ENCODE measurements around the gene ACTN3. TPM values are rescaled to one million over a fixed set of nuclear protein-coding genes. Genes with fewer than 3 reads are reported as not detected.

The ACTN3 gene
- polyA plus RNA-seq, 1 donor from 2014 or later, result not detected

- no peak overlapping the region for H2AFZ ChIP-seq (ENCODE audit: low read depth, low read length)
- TF ChIP-seq MXI1 (conservative IDR thresholded peaks at IDR 0.05; ENCODE audit: poor library complexity, severe bottlenecking), result no peak
- no peak for TF ChIP-seq SMC3 (conservative IDR thresholded peaks at IDR 0.05; ENCODE audit: poor library complexity)
- TF ChIP-seq POLR2AphosphoS5 (IDR thresholded peaks at IDR 0.05), result no peak
- TF ChIP-seq CTCF (IDR thresholded peaks at IDR 0.05; ENCODE audit: poor library complexity, severe bottlenecking), result no peak
- TF ChIP-seq REST (IDR thresholded peaks at IDR 0.05; ENCODE audit: borderline replicate concordance), result no peak
- no peak for TF ChIP-seq EZH2 (IDR thresholded peaks at IDR 0.05; ENCODE audit: borderline replicate concordance, insufficient read depth, low read length, poor library complexity, severe bottlenecking)
- TF ChIP-seq RAD21 (conservative IDR thresholded peaks at IDR 0.05), result no peak
- no peak for TF ChIP-seq EP300 (conservative IDR thresholded peaks at IDR 0.05; ENCODE audit: poor library complexity, severe bottlenecking)
- no peak overlapping the region for H3K9ac ChIP-seq (ENCODE audit: low read length)
- H3K36me3 ChIP-seq (ENCODE audit: insufficient read depth, low read length), result no peaks in the 10 kb centered on the region
- H3K9me3 ChIP-seq (ENCODE audit: low read length), result no peaks in the 10 kb centered on the region
- no peak overlapping the region for H3K4me3 ChIP-seq (ENCODE audit: low read length)
- H3K79me2 ChIP-seq (replicated peaks; ENCODE audit: insufficient read depth, low read length), result no peaks in the 10 kb centered on the region
- H3K27me3 ChIP-seq (ENCODE audit: insufficient read depth, low read depth, low read length), result no peaks in the 10 kb centered on the region
- no peaks in the 10 kb centered on the region for H4K20me1 ChIP-seq (ENCODE audit: insufficient read depth)
- no peaks in the 10 kb centered on the region for H3K9me2 ChIP-seq (ENCODE audit: insufficient read depth, low read length)
- no peak overlapping the region for H3K4me2 ChIP-seq (ENCODE audit: low read length)
- no peak overlapping the region for H3K27ac ChIP-seq (ENCODE audit: low read length)
- no peaks in the 10 kb centered on the region for H3F3A ChIP-seq (ENCODE audit: insufficient read depth, low read length, poor library complexity, severe bottlenecking)
These were observed 8.7 kb downstream of the ACTN3 start for GRCh38 chr11:66555416-66555815.

- no peak for TF ChIP-seq REST (IDR thresholded peaks at IDR 0.05; ENCODE audit: borderline replicate concordance)
- TF ChIP-seq EZH2 (IDR thresholded peaks at IDR 0.05; ENCODE audit: borderline replicate concordance, insufficient read depth, low read length, poor library complexity, severe bottlenecking), result no peak
- TF ChIP-seq MXI1 (conservative IDR thresholded peaks at IDR 0.05; ENCODE audit: poor library complexity, severe bottlenecking), result no peak
- TF ChIP-seq CTCF (IDR thresholded peaks at IDR 0.05; ENCODE audit: poor library complexity, severe bottlenecking), result no peak
- no peak for TF ChIP-seq SMC3 (conservative IDR thresholded peaks at IDR 0.05; ENCODE audit: poor library complexity)
- TF ChIP-seq EP300 (conservative IDR thresholded peaks at IDR 0.05; ENCODE audit: poor library complexity, severe bottlenecking), result no peak
- TF ChIP-seq RAD21 (conservative IDR thresholded peaks at IDR 0.05), result no peak
- TF ChIP-seq POLR2AphosphoS5 (IDR thresholded peaks at IDR 0.05), result no peak
These were observed 9.4 kb downstream of the ACTN3 start for GRCh38 chr11:66556086-66556485.

More at GRCh38 chr11:66556086-66556485, 9.4 kb downstream of the ACTN3 start:
- Histone ChIP-seq H3K27me3 (ENCODE audit: insufficient read depth, low read depth, low read length) (no peaks in the 10 kb centered on the region), H3F3A (ENCODE audit: insufficient read depth, low read length, poor library complexity, severe bottlenecking) (no peaks in the 10 kb centered on the region), H3K9me3 (ENCODE audit: low read length) (no peaks in the 10 kb centered on the region), H3K27ac (ENCODE audit: low read length) (no peak overlapping the region), H3K36me3 (ENCODE audit: insufficient read depth, low read length) (no peaks in the 10 kb centered on the region), H3K4me2 (ENCODE audit: low read length) (no peak overlapping the region), H3K4me3 (ENCODE audit: low read length) (no peak overlapping the region), H4K20me1 (ENCODE audit: insufficient read depth) (no peaks in the 10 kb centered on the region), H2AFZ (ENCODE audit: low read depth, low read length) (no peak overlapping the region), H3K9me2 (ENCODE audit: insufficient read depth, low read length) (no peaks in the 10 kb centered on the region), H3K79me2 (replicated peaks; ENCODE audit: insufficient read depth, low read length) (no peaks in the 10 kb centered on the region), H3K9ac (ENCODE audit: low read length) (no peak overlapping the region)

Measured in neural cell (in vitro differentiated cells).